ENCODE measurements around the gene MAPK7.

GRCh38 chr17:19421926-19422325, 43.6 kb downstream of the MAPK7 start:
- TF ChIP-seq POLR2AphosphoS5 (IDR thresholded peaks at IDR 0.05) (no peak), CTCF (IDR thresholded peaks at IDR 0.05) (no peak)

All from prostate gland (tissue), 2 donors.